IMR-90 (cell line): Measurements from ENCODE around the gene IL22RA1. TPM values are rescaled to one million over a fixed set of nuclear protein-coding genes. Genes with fewer than 3 reads are reported as not detected.

Source experiments
- ATAC-seq: fragments of 200-7000 bp; cut with Tn5 transposase; 2 replicates; pipeline ENCODE4 v1.9.1; 2020; ENCODE audit warnings: low read depth, mild to moderate bottlenecking, moderate library complexity
- BruUV-seq: library from RNA; stranded (reverse); fragments of 400-500 nt; replicated peaks from 2 replicates; lab custom pipeline; 2021; lab: Mats Ljungman, UMichigan
- CTCF ChIA-PET: fragments of 300-600 bp; formaldehyde crosslinking; extraction: SDS; loops from one replicate; lab custom pipeline; 2021; ENCODE audit warnings: antibody characterized with exemption; lab: Yijun Ruan, JAX
- POLR2A ChIA-PET: fragments of 300-600 bp; sonication (Branson Sonifier 250); formaldehyde crosslinking; loops from one replicate; lab custom pipeline; 2022; ENCODE audit warnings: antibody characterized with exemption; ENCODE audit not compliant: unreplicated experiment; lab: Charles Lee
- DNase-seq: peaks from one replicate; pipeline ENCODE4 v3.0.0; 2013
- H2AFZ ChIP-seq: replicated peaks from 2 replicates; pipeline ENCODE3; 2013; ENCODE audit warnings: low read length, mild to moderate bottlenecking; ENCODE audit not compliant: poor library complexity
- H2AK5ac ChIP-seq: 2 replicates; pipeline ENCODE4 v1.6.1; 2013; ENCODE audit warnings: low read depth, low read length, inconsistent platforms
- H2AK9ac ChIP-seq: replicated peaks from 2 replicates; pipeline ENCODE3; 2013; ENCODE audit warnings: mild to moderate bottlenecking, low read depth, low read length, moderate library complexity; ENCODE audit not compliant: poor library complexity
- H2BK120ac ChIP-seq: 2 replicates; pipeline ENCODE4 v1.6.1; 2013; ENCODE audit warnings: low read depth, low read length, inconsistent platforms
- H2BK15ac ChIP-seq: 3 replicates; pipeline ENCODE4 v1.6.1; 2013; ENCODE audit warnings: low read depth, low read length, inconsistent platforms
- H2BK20ac ChIP-seq: 2 replicates; pipeline ENCODE4 v1.6.1; 2013; ENCODE audit warnings: low read depth, mild to moderate bottlenecking, inconsistent platforms, low read length, moderate library complexity
- H2BK5ac ChIP-seq: 2 replicates; pipeline ENCODE4 v1.6.1; 2013; ENCODE audit warnings: mild to moderate bottlenecking, low read depth, low read length, inconsistent platforms; ENCODE audit not compliant: poor library complexity, severe bottlenecking
- H3K14ac ChIP-seq: replicated peaks from 2 replicates; pipeline ENCODE4 v1.6.1; 2013; ENCODE audit warnings: low read depth, low read length, inconsistent platforms
- H3K18ac ChIP-seq: 2 replicates; pipeline ENCODE4 v1.6.1; 2013; ENCODE audit warnings: low read depth, low read length, control low read depth
- H3K23ac ChIP-seq: 2 replicates; pipeline ENCODE4 v1.6.1; 2013; ENCODE audit warnings: low read depth, low read length, inconsistent platforms
- H3K27ac ChIP-seq: 2 replicates; pipeline ENCODE4 v1.5.1; 2013; ENCODE audit warnings: mild to moderate bottlenecking, control low read depth, low read length; ENCODE audit not compliant: insufficient read depth
- H3K27me3 ChIP-seq: 2 replicates; pipeline ENCODE4 v1.6.1; 2013; ENCODE audit warnings: low read length; ENCODE audit not compliant: control insufficient read depth, insufficient read depth
- H3K36me3 ChIP-seq: 2 replicates; pipeline ENCODE4 v1.6.1; 2013; ENCODE audit warnings: low read length, mixed read lengths; ENCODE audit not compliant: control insufficient read depth, insufficient read depth
- H3K4ac ChIP-seq: 2 replicates; pipeline ENCODE4 v1.6.1; 2013; ENCODE audit warnings: low read depth, low read length, inconsistent platforms
- H3K4me1 ChIP-seq: 2 replicates; pipeline ENCODE4 v1.6.1; 2013; ENCODE audit warnings: low read length, mixed read lengths; ENCODE audit not compliant: control insufficient read depth, insufficient read depth
- H3K4me2 ChIP-seq: 2 replicates; pipeline ENCODE4 v1.6.1; 2013; ENCODE audit warnings: low read depth, mild to moderate bottlenecking, control low read depth, low read length, moderate library complexity
- H3K4me3 ChIP-seq: 2 replicates; pipeline ENCODE4 v1.5.1; 2013; ENCODE audit warnings: low read depth, mild to moderate bottlenecking, control low read depth, low read length, moderate library complexity; ENCODE audit not compliant: insufficient read depth
- H3K56ac ChIP-seq: 2 replicates; pipeline ENCODE4 v1.6.1; 2013; ENCODE audit warnings: low read length, inconsistent platforms; ENCODE audit not compliant: insufficient read depth; ENCODE audit errors: extremely low read depth
- H3K79me1 ChIP-seq, 2 experiments: 2 replicates each; pipeline ENCODE4 v1.6.1; 2013; ENCODE audit warnings: low read length in 2 of 2, inconsistent platforms in 1 of 2, low read depth in 1 of 2
- H3K9ac ChIP-seq: 2 replicates; pipeline ENCODE4 v1.6.1; 2013; ENCODE audit warnings: low read depth, low read length, control low read depth
- H3K9me1 ChIP-seq: 2 replicates; pipeline ENCODE4 v1.6.1; 2013; ENCODE audit warnings: low read length, inconsistent platforms; ENCODE audit not compliant: insufficient read depth
- H3K9me3 ChIP-seq: 2 replicates; pipeline ENCODE4 v1.6.1; 2013; ENCODE audit warnings: low read length; ENCODE audit not compliant: control insufficient read depth, insufficient read depth
- H4K20me1 ChIP-seq: 2 replicates; pipeline ENCODE4 v1.6.1; 2013; ENCODE audit warnings: low read length, inconsistent platforms; ENCODE audit not compliant: insufficient read depth
- H4K5ac ChIP-seq: 2 replicates; pipeline ENCODE4 v1.6.1; 2013; ENCODE audit warnings: mild to moderate bottlenecking, low read depth, low read length, control low read depth
- H4K8ac ChIP-seq, 2 experiments: 2 replicates each; pipeline ENCODE4 v1.6.1; 2013; ENCODE audit warnings: low read depth in 2 of 2, low read length in 2 of 2, control low read depth in 1 of 2, inconsistent platforms in 1 of 2
- H4K91ac ChIP-seq: 2 replicates; pipeline ENCODE4 v1.6.1; 2013; ENCODE audit warnings: low read depth, low read length, inconsistent platforms; ENCODE audit not compliant: insufficient read depth
- BHLHE40 ChIP-seq: fragments of 150-350 bp; IDR thresholded peaks from 2 replicates; pipeline ENCODE4 v1.6.1; 2016; ENCODE audit warnings: mild to moderate bottlenecking, low read depth, low read length
- CHD1 ChIP-seq: IDR thresholded peaks from 2 replicates; pipeline ENCODE4 v1.6.1; 2012; ENCODE audit warnings: low read depth, low read length, improper control_type of control experiment
- MAFK ChIP-seq: IDR thresholded peaks from 2 replicates; pipeline ENCODE4 v1.6.1; 2012; ENCODE audit warnings: low read depth, low read length, improper control_type of control experiment
- MXI1 ChIP-seq: IDR thresholded peaks from 2 replicates; pipeline ENCODE4 v1.6.1; 2012; ENCODE audit warnings: low read depth, mild to moderate bottlenecking, low read length, moderate library complexity, borderline replicate concordance
- POLR2A ChIP-seq: IDR thresholded peaks from 2 replicates; pipeline ENCODE4 v1.6.1; 2012; ENCODE audit warnings: mild to moderate bottlenecking, low read depth, low read length
- WGBS, 2 experiments: methylation state at CpG; one replicate each; pipeline versions ENCODE4 v1.1.5 to v1.1.7; 2013; ENCODE audit warnings: missing lambda C conversion rate in 2 of 2; ENCODE audit not compliant: insufficient read length in 1 of 2; ENCODE audit errors: extremely low coverage in 2 of 2; 5-methylcytosine and 5-hydroxymethylcytosine counted together
- dilution Hi-C: fragments of 300-500 bp; cut with HindIII; formaldehyde crosslinking; loops from one replicate; pipeline ENCODE4 v1.14.3; 2018; ENCODE audit warnings: low sequenced_read_pairs; ENCODE audit not compliant: unreplicated experiment
- in situ Hi-C: fragments of 300-500 bp; cut with MboI; formaldehyde crosslinking; loops from 3 replicates; pipeline ENCODE4 v1.14.3; 2019; ENCODE audit warnings: low sequenced_read_pairs, inconsistent platforms, mixed read lengths
- intact Hi-C: fragments of 100-400 bp; cut with micrococcal nuclease; formaldehyde crosslinking; loops from 2 replicates; pipeline ENCODE4 v1.10.0; 2022
- polyA plus RNA-seq, 3 experiments: library from polyadenylated mRNA; depleted of rRNA; stranded (reverse); fragments of >200 nt; gene quantifications; 2 replicates each; pipeline ENCODE4 v1.2.3, GENCODE V29; 2012; ENCODE audit warnings: low replicate concordance in 1 of 3
- total RNA-seq: library from RNA; depleted of rRNA; stranded (reverse); fragments of >200 nt; gene quantifications from 2 replicates; pipeline ENCODE4 v1.2.3, GENCODE V29; 2012

The IL22RA1 gene
- total and polyA plus RNA-seq, 2 of the 4 experiments (the other 2 are of a cell fraction): not detected

GRCh38 chr1:24162201-24162600, 19.3 kb upstream of the IL22RA1 start:
- Histone ChIP-seq H2AK9ac (no peak overlapping the region), H3K14ac (no peak overlapping the region), H3K4me1 (no peaks in the 10 kb centered on the region), H3K18ac (no peak overlapping the region), H2BK5ac (no peak overlapping the region), H3K4me3 (no peak overlapping the region), H4K8ac (no peak overlapping the region), H2AK5ac (no peak overlapping the region), H4K5ac (no peak overlapping the region), H2AFZ (no peak overlapping the region), H2BK20ac (no peak overlapping the region), H3K9me1 (no peaks in the 10 kb centered on the region; the same call in 1 of the 2 replicates), H3K9me3 (0 out of 2 replicates have a peak, but pooled peaks cover 2% of the 10 kb centered on the region), H4K91ac (no peak overlapping the region), H4K20me1 (no peaks in the 10 kb centered on the region), H3K27me3 (peaks cover 73% of the 10 kb centered on the region), H3K79me1 (no peaks in the 10 kb centered on the region), H3K56ac (no peak overlapping the region), H3K4ac (no peak overlapping the region), H3K4me2 (no peak overlapping the region), H3K36me3 (no peaks in the 10 kb centered on the region), H3K9ac (no peak overlapping the region), H2BK120ac (no peak overlapping the region), H2BK15ac (no peak overlapping the region), H3K27ac (no peak overlapping the region), H3K23ac (no peak overlapping the region)
- POLR2A ChIA-PET: no interaction called here
- ATAC-seq (no peak), DNase-seq (no peak)
- dilution Hi-C loops (no loop called here), in situ Hi-C loops (no loop called here), intact Hi-C loops (no loop called here)
- CTCF ChIA-PET: no interaction called here
- no TSS peak for BruUV-seq
- TF ChIP-seq BHLHE40 (no peak), MAFK (no peak), POLR2A (no peak), MXI1 (no peak), CHD1 (no peak)
- WGBS, 2 experiments: no CpG with 5 or more reads among the region's 5 CpGs
